Measurements from ENCODE around the gene TRMU.
"Not testable (repeated sequence)": the region's sequence is repeated elsewhere in the genome, so short reads cannot be mapped to it uniquely, and the experiment has no call there.

The TRMU gene

GRCh38 chr22:46300491-46300890, 35.0 kb upstream of the TRMU start:
- no peak for DNase-seq

- DNase-seq = no peak
Measured at GRCh38 chr22:46303347-46303965, 32.1 kb upstream of the TRMU start.

GRCh38 chr22:46308283-46308988, 27.1 kb upstream of the TRMU start:
- DNase-seq = no peak

- DNase-seq = no peak
Measured at GRCh38 chr22:46309526-46310085, 25.9 kb upstream of the TRMU start.

DNA sequence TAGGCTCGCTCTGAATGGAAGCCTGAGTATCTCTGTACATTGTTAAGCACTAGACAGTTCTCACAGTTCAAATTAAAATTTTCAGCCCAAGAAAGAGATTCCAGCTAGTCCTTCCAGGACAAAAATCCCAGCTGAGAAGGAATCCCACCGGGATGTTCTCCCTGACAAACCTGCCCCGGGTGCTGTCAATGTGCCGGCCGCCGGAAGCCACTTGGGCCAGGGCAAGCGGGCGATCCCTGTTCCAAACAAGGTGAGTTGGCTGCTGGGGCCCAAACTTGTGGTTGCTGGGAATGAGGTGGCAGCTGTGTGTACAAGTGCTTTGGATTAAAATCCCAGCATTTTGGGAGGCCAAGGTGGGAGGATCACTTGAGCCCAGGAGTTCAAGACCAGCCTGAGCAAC, 23.5 kb upstream of the TRMU start:
- DNase-seq = no peak

DNA sequence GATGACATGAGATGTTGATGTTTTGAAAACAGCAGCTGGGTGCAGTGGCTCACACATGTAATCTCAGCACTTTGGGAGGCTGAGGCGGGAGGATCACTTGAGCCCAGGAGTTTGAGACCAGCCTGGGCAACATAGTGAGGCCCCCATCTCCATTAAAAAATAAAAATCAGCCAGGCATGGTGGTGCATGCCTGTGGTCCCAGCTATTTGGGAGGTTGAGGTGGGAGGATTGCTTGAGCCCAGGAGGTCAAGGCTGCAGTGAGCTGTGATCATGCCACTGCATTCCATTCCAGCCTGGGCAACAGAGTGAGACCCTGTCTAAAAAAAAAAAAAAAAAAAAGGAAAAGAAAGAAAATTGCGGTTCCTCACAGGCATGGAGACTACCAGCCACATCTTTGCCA, 22.7 kb upstream of the TRMU start:
- not testable (repeated sequence) for DNase-seq

GRCh38 chr22:46315976-46316375, 19.5 kb upstream of the TRMU start:
- no peak for DNase-seq

DNA sequence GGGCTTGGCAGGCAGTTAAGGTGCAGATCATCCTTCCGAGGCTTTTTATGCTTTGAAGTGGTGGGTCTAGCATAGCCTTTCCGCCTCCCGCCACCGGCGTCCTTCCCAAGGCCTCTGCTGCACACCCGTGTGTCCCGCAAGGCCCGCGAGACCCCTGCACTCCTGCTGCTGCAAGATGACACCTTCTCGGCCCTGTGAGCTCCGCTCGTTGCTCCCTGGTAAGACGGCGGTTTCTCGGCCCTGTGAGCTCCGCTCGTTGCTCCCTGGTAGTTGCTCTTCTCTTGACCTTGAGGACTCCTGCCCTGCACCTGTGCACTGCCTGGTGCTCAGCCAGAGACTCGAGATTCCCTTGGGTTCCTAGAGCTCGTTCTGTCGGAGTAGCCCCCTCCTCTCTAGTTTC, 17.9 kb upstream of the TRMU start:
- no peak for DNase-seq

DNA sequence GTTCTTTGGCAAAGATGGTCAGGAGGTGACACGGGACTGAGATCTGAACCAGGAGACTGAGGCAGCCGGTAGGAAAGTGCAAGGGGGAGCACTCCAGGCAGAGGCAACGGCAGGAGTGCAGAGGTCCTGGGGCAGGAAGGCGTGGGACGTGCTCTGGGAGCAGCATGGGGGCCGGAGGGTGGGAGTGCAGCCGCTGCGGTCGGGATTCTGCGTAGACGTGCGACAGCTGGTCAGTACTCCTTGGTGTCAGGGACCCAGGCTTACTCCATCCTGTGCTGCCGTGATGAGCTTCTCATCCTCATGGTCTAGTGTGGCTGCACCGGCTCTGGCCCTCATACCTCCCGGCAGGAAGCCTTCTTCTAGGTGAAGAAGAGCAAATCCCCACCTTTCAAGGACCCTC, 16.9 kb upstream of the TRMU start:
- no peak for DNase-seq

- no peak for DNase-seq
Measured at GRCh38 chr22:46319319-46319718, 16.2 kb upstream of the TRMU start.

DNA sequence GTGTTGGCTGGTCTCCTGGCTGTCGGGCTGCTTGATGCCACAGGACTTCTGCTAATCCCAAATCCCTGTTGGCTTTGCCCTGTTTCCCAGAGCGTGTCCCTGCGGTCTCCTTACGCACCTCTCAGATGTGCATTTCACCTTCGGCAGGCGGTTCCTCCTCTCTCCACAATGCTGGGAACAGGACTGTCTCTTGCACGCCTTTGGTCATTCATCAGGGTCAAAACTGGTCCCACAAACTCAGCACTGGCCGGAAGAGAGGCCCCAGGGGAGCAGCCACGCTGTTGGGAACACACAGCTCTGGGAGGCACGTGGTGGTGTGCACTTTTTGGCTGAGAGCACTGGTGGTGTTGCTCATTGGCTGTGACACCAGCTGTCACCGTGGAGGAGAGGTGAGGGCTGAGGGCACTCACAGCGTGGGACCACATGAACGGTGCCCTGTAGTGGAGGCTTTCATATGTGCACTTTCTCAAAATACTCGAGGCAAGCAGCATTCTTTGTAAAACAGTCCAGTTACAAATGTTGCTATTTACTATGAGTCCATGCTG, 15.3 kb upstream of the TRMU start:
- DNase-seq = no peak

DNA sequence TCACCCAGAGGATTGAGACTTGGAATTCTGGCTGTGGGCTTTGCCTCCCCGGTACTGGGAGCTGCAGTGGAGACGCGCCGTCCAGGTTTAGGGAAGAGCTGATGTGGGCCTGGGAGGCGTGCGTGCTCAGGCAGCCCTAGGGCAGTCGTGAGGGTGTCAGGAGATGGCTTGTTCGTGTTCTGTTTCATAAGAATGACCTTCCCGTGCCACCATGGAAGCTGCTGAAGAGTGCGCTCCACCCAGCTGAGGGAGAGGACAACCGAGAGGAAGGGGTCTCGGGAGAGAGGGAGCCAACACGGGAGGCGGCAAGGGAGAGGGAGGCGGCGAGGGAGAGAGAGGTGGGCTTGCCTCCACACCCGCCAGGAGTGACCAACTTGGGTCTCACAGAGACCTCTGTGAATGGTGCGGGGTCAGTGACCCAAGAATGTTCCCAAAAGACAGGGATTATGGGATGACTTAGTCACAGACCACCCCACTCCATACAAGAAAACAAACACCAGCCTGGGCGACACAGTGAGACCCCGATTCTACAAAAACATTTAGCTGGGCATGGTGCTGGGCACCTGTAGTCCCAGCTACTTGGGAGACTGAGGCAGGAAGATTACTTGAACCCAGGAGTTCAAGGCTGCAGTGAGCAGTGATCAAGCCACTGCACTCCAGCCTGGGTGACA, 14.7 kb upstream of the TRMU start:
- DNase-seq = no peak

DNA sequence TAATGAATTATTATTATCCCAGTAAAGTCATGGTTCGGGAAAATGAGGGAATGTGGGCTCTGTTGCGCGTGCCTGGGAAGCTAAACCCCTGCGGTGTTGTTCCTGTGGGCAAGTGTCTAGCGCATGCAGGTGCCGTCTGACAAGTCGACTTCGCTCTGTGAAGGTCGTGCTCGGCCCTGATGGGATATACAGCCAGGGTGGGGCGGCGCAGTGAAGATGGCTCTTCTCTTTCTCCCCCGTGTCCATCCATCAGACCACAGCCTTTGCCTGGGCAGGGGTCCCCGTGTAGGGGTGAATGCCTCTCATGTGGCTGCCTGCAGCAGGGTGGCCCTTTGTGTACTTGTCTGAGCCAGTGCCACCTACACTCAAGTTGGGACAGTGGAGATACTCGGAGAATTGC, 12.8 kb upstream of the TRMU start:
- DNase-seq = no peak

DNA sequence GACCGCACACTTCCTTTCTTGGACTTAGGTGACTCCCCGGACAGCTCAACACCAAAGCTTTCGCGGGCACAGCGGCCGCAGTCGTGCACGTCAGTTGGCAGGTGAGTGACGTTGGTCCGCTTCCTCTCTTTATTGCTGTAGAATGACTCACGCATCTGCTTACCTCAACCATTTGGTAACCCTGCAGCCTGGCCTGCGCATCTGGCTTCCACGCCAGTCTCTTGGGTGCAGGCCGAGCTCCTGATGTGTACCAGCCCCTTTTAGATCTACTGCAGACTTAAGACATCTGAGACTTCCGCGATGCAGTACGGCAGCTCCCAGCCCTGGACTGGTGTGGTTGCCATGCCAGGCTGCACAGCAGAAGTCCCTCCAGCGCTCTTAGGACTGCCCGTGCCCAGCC, 12.4 kb upstream of the TRMU start:
- DNase-seq = no peak

DNA sequence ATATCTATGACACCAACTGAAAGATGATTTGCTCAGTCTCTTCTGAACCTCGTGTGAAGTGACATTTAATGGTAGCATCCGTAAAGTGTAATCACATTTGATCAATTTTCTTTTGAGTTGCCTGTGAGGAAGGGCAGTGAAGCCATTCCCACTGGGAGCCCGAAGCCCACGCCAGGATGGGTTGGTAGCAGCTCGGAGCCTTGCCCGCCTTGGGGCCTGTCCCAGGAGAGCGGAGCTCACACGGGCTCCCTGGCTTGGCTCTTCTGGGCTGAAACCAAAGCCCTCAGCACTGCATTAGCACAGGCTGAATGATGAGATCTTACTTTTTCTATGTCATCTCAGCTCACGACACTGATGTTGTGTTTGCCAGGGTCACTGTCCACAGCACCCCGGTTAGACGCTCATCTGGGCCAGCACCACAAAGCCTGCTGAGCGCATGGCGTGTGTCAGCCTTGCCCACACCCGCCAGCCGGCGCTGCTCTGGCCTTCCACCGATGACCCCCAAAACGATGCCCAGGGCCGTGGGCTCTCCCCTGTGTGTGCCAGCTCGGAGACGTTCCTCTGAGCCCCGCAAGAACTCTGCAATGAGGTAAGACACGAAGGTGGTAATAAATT, 9.3 kb upstream of the TRMU start:
- no peak for DNase-seq

DNA sequence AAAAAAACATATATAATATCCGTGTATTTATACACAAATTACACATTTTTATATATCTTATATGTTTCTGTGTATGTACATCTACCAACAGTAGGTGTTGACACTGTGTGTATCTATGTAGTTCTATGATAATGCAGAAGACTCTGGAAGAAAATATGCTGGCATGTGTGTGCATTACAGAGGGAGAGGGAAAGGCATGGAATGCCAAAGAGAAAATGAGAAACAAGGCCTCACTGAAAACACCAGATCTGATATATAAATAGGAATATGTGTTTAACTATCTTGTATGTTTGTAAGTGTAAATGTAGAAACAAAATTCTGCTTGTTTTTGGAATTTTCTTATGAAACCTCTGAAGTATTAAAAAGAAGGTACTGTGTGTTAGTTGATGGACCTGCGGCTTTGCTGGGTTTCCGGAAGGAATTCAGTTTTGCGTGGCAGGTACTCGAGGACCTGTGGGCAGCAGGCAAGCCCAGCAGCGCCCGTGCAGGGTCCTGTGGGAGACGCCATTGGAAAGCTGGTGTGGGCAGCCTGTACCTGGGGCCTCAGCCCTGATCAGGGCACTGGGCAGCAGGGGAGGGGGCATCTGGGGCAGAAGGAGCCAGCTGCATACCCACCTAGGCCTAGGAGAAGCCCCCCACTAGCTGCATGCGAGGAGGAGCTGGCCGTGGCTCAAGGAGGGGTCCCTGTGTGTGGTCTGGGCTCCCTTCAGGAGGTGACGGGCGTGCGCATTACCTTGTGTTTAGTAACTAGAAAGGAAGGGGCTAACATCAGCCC, 7.6 kb upstream of the TRMU start:
- no peak for DNase-seq

GRCh38 chr22:46328797-46329196, 6.7 kb upstream of the TRMU start:
- DNase-seq = no peak

DNA sequence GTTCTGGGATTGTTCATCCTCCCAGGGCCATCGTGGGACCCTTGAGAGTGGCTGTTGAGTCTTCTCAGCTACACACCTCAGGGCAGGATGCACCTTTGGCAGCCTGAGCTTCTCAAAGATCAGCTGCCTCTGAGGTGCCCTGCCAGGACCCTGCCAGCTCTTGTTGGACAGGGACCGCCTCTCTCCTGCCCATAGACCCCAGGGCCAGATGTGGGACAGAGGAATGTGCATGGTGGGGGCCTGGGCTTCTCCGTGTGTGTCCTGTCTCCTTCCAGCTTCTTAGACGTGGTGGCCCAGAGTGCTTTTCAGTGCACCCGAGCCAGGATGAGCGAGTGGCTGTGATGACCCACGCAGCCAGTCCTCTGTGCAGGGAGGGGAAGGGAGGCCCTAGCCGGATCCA, 5.9 kb upstream of the TRMU start:
- DNase-seq = no peak

DNA sequence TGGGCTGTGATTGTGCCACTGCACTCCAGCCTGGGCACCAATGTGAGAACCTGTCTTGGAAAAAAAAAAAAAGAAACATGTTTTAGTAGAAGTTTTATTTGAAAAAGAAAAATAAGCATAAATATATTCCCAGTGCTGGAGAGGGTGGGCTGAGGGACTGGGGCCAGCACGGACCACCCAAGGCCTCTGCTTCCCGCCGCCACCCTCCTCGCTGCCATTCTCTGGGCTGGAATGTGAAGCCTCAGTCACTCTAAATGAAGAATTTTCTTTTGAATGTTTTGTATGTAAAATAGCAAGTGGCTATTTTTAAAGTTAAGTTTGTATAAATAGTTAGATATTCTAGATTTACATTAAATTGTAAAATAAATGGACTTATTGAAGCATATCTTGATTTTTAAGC, 5.1 kb upstream of the TRMU start:
- no peak for DNase-seq

GRCh38 chr22:46331496-46331895, 4.0 kb upstream of the TRMU start:
- DNase-seq = no peak

- no peak for DNase-seq
Measured at GRCh38 chr22:46336119-46337078, 885 bp downstream of the TRMU start.
